GM04503 (cell line): ENCODE measurements around the gene ATG9A.

Experiments
- DNase-seq: peaks from one replicate; pipeline ENCODE4 v3.0.0-alpha.2; 2012; ENCODE audit warnings: low read depth

ATG9A gene

DNA sequence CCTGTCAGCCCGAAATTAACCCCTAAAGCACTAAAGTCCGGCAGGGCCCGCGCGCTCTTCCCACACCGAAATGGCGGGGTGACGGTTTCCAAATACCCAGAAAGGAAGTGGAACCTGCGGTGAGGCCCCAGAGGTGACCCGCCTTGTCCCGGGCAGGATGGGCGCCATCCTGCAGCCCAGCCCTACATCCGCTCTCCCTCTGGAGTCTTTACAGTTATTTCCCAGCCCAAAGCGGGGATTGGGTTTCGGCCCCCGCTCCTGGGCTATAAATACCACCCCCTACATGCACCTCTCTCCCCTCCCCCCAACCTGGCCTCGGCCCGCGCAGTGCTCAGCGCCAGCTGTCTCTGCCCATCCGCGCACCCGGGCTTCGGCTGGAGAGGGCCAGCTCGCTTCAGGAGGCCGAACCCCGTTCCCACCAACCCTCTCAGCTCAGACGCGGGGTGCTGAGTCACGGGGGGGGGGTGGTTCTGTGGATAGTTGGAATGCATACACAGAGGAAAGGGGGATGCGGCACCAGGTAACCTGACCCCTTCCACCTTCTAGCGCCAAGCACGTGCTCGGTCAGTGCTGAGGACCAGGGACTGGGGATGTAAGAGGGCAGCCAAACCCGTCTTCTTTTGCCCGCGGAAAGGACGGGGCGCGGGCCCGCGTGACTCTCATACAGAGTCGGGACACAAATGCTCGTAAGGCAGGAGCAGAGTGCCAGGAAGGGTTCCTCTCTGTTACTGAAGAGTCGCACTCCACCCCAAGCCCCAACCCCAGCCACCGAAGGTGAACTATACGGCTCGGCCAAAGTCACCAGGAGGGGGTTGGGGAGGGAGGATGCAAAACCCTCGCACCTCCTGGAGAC lies 23.7 kb upstream of the ATG9A start, which contains the start of gene TUBA4B:
Gene TUBA4B (plus strand): TSS at position 344 of the 853 bp plus-strand sequence. CDS start 165 bp downstream, at position 509.
- no peak for DNase-seq

DNA sequence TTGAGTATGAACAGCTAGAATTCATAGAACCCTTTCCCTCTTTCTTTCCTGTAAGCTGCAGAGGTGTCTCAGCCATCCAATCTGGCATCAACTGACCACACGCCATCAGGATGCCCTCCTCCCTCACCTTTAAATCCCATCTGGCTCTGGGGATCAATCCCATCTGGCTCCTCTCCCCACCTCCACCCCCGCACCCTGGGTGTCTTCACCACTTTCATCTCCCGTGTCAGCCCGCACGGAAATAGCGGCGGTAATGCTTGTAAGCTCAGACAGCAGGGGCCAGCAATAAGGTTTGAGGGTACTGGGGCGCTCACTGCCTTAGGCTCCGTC lies 23.1 kb upstream of the ATG9A start:
- no peak for DNase-seq

DNA sequence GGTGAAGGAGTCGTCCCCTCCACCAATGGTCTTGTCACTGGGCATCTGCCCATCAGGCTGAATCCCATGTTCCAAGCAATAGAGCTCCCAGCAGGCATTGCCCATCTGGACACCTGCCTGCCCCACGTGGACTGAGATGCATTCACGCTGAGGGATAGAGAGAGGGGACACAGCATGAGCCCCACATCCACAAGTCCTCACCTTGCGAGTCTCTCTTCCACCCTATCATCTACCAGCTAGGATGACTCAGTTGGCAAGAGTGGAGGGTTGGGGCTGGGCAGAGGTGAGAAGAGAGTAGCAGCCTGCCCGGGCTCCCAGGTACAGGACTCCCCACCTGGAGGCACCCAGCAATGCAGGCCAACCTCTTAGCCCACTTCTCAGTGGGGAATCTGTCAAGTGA lies 22.6 kb upstream of the ATG9A start:
- DNase-seq, result no peak

- DNase-seq, result no peak
Observed at GRCh38 chr2:219251656-219252055, 22.2 kb upstream of the ATG9A start.

GRCh38 chr2:219250049-219250781 lies 20.8 kb upstream of the ATG9A start:
- no peak for DNase-seq

- peak; percentile 54 for DNase-seq
Observed at GRCh38 chr2:219249203-219249980, 20.0 kb upstream of the ATG9A start.

GRCh38 chr2:219248845-219249202 lies 19.4 kb upstream of the ATG9A start:
- DNase-seq, result no peak

DNA sequence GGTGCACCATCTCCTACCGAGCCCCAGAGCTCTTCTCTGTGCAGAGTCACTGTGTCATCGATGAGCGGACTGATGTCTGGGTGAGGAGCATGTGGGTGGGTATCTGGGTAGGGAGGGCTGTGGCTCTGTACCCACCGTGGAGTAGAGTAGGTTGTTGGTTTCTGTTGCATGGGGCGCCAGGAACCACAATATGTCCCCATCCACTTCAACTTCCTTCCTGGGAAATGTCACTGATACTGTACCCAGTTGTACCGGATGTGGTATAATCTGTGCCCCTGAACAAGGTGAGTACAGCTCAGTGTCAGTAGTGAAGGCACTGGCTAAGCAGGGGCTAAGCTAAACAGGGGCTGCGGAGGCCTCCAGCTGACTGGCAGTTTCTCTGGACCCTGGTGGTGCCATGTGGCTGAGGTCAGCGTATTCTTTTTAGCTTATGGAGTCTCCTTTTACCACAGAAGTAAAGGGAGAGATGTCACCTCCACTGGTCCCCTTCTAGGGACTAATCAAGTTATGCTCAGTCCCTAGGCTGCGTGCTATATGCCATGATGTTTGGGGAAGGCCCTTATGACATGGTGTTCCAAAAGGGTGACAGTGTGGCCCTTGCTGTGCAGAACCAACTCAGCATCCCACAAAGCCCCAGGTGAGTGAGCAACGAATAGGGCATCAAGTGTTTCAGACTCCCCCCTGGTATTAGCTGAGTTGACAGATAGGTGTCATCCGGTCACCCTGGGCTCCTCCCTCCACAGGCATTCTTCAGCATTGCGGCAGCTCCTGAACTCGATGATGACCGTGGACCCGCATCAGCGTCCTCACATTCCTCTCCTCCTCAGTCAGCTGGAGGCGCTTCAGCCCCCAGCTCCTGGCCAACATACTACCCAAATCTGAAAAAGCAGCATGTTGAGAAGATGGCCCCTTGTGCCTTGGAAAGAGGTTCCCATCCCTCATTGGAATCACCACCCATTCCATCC lies 18.5 kb upstream of the ATG9A start:
- no peak for DNase-seq

DNA sequence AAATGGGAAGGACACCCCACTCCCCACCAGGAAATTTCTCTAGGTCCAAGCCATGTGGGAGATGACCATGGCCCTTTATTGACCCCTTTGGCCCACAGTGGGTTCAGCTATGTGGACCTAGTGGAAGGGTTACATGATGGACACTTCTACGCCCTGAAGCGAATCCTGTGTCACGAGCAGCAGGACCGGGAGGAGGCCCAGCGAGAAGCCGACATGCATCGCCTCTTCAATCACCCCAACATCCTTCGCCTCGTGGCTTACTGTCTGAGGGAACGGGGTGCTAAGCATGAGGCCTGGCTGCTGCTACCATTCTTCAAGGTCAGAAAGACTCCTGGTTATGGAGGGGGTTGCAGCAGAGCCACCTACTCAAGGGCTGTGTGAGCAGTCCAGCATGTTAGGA lies 17.1 kb upstream of the ATG9A start:
- DNase-seq, result no peak

DNA sequence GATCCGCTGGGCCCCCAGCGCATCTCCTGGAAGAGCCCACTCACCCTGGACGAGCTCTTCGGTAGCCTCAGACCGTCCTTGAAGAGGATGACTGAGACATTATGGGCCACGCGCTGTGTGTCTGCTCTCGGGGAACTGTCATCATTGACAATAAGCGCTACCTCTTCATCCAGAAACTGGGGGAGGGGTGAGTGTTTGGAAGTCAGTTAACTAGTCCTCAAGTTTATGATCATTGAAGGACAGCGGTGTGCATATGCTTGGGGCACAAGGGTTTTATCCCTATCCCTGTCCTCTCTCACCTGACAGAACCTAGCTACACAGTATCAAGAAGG lies 16.4 kb upstream of the ATG9A start:
- DNase-seq, result no peak

GRCh38 chr2:219245148-219245898 lies 15.9 kb upstream of the ATG9A start, which contains the start of the genes GLB1L and STK16:
Gene GLB1L, minus strand, starts transcription at chr2:219245444. Its CDS starts 1,871 bp downstream, at chr2:219243573.
Gene STK16, plus strand, starts transcription at chr2:219245479. Its CDS starts 521 bp downstream, at chr2:219246000.
- DNase-seq, result peak; percentile 65

DNA sequence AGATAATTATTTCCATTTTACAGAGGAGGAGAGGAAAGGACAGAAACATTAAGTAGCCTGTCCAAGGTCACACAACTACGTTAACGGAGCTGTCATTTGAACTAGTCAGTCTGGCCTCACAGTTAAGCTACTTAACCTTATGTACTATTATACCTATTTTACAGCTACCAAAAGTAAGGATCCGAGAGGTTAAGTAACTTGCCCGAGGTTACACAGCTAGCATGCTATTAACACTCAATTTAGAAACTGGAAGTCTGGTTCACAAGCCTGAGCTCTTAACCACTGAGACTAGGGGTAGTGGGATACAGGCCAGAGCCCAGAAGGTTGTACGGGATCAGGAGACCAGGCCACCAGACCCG lies 15.3 kb upstream of the ATG9A start:
- no peak for DNase-seq

DNA sequence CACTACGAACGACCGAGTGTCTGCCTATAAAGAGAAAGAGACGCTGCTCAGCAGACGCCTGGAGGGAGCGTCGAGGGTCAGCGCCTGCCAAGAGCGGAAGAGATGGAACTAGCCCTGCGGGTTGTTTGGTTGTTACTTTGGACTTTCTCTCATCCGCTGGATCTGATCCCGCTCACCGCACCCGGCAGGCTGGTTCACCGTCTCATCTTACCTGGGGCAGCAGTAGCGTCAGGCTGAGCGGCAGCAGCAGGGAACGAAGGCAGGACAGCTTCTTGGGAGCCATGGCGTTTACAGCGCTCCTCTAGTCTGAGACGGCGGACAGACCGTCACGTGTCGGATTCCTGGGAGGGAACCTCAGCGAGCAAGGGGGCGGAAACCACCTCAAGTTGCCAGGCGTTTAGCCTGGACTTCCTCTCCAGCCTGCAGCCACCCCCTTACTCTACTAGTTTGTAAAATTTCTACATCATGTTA lies 13.9 kb upstream of the ATG9A start:
- no peak for DNase-seq

DNA sequence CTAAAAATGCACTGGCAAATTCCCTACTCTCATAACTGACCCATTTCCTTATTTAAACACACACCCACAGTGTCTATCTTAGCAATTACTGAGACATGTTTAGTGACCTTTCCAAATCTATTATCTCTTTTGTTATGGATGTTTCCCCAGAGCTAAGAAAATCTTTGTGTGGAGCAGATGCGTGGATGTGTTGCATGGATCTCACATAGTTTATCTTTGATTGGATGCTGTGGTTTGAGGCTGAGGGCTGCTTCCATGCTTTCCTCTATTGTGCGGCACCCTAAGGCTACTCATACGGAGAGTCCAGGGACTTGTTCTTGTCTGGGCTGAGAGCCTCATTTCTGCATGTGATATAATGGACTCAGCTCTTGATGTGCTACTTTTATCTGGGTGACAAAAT lies 4.9 kb upstream of the ATG9A start:
- DNase-seq, result no peak

GRCh38 chr2:219230059-219230540 lies 664 bp upstream of the ATG9A start:
- no peak for DNase-seq

GRCh38 chr2:219228911-219229304 lies 528 bp downstream of the ATG9A start:
- DNase-seq, result no peak

DNA sequence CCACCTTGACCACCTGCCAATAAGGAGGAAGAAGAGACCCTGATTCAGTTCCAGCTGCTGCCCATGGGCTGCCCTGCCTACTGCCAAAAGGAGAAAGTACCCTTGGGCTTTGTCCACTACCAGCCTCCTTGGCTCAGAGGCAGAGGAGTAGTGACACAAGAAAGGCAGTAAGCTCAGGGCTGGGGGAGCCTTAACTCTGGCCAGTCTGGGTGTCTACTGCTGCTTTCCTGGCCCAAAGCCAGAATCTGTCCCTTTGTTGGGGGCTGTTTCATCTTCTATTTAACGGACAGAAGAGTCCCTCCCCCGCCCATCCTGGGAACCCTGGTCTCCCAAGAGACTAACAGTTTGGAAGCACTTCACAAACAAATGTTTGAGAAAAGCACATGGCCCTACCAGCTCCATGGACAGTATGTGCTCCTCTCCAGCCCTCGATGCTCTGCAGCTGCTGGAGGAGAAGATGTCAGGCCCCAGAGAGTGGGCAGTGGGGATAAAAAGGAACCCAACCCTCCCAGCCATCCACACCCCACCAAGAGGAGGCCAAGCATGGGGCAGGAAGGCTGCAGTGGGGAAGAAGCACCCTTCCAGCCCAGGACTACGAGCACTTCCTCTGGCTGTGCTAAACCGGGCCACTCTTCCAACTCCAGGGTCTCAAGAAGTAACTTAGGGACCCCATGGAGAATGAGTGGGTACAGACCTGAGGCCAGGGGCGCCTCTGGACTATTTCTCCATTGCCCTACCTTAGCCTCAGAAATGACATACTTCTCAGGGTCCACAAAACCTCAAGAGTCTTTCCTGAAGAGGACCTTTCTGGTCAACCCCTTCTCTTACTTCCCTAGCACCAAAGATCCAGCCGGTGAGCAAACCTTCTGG lies 1.2 kb downstream of the ATG9A start:
- DNase-seq, result no peak

GRCh38 chr2:219225350-219225749 lies 4.1 kb downstream of the ATG9A start:
- DNase-seq, result no peak

- DNase-seq, result no peak
Observed at GRCh38 chr2:219223831-219224610, 5.4 kb downstream of the ATG9A start.
